ENCODE results near the gene SUMO3.
A peak's percentile ranks its signal among the peaks of the same experiment; 100 is the strongest.

Gene SUMO3

DNA sequence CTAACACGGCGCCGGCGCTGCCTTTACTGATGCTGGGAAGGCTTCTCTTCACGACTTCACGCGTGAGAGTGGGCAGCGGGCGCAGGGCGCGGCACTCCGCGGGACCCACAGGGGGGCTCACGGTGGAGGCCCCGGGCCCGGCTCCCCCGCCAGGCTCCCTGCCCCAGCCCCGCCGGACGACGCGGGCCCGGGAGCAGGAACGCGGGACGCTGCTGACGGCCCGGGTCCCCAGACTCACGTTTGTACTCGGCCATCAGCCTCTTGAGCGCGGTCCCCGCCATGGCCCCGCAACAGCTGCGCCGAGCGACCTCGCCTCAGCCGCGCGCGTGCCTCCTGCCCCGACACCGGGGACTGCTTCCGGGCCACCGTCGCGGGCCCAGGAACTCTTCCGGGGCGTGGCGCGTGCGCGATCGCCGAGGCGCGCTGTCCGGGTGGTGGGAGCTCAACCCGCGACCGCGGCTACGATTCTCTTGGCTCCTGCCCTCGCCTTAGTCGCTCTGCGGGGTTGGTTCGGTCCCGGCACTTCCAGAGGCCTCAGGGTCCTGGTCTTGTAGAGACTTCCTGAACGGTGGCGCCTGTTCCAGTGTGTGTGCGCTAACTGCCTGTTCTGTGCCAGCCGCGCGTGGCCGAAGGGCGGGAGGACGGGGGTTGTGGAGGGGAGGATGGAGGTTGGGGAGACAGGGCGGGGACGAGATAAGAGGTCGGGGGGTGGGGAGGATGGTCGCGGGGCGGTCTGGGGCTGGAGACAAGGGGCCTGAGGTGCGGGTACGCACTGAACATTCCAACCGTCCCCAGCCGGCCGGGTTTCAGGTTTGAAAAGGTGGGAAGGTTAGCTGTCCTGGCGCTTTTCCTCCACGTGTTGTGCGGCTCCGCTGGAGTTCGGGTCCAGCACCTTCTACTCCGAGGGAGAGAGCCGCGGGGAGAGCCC is 16.1 kb downstream of the SUMO3 start, which contains the start of gene UBE2G2:
Gene UBE2G2 (minus strand): TSS at position 353 of the 928 bp plus-strand sequence. CDS start 72 bp downstream, at position 281.
- peak; percentile 67 for DNase-seq

- peak; percentile 9 for DNase-seq
Measured at GRCh38 chr21:44800971-44801467, 16.8 kb downstream of the SUMO3 start.

DNA sequence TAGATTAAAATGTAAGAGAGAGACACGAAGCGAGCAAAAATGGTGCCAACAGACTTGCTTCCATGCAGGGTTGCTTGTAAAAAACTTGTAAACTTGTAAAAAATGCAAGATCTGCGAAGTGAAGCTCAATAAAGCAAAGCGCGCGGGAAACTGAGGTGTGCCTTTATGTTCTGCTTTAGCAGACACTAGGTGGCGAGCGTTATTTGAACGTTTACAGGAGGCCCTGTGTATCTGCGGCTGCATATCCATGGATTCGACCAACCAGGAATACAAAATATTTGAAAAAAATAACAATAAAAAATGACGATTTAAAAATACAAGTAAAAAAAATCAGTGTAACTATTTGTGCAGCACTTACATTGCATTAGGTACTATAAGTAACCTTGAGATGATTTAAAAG is 17.8 kb downstream of the SUMO3 start:
- no peak for DNase-seq

- DNase-seq: no peak
Measured at GRCh38 chr21:44799646-44800045, 18.2 kb downstream of the SUMO3 start.

GRCh38 chr21:44797775-44798174 is 20.1 kb downstream of the SUMO3 start:
- DNase-seq: no peak

DNA sequence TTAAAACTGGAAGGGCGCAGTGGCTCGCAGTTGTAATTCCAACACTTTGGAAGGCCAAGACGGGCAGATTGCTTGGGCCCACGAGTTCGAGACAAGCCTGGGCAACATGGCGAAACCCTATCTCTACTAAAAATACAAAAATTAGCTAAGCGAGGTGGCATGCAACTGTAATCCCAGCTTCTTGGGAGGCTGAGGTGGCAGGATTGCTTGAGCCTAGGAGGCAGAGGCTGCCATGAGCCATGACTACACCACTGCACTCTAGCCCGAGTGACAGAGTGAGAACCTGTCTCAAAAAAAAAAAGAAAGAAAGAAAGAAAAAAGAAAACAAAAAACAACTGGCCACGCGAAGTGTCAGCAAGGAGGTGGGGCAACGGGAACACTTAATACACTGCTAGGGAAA is 22.5 kb downstream of the SUMO3 start:
- DNase-seq: no peak

GRCh38 chr21:44793592-44794374 is 24.1 kb downstream of the SUMO3 start:
- DNase-seq: no peak

DNA sequence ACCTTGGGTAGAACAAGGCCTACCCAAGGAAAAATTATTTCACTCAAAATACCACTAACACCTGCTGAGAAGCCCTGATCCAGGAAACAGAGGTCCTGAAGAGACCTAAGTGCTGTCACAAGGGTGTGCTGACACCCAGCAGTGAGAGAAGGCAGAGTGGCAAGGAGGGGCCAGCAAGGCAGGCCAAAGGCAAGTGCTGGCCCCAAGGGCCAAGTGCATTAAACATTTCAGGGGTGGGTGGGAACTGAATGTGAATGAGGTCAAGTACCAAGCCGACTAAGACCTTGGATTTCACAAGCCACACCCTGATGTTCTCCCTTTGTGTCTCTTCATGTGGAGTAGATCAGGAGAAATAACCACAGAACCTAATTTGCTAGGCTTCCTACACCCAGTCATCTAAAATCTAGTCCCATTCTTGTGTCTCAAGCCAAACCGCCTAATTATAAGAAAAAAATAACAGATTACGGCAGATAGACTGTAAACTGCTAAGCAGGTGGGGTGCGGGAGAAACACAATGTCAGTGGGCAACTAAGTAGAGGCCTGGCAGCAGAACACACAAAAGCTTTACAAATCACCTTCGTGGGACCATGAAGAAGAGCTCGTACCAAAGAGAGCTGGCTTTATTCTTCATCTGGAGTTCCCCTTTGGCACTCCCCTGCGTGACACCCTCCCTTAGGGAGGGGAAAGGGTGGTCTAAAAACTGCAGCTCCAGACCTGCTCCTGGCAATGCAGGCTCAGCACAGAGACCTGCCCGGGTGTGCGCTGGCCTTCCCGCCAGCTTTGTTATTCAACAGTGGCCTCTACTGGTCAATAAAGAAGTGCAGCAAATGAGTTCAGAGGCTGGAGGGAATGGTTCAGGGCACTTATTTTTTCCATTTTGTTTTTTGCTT is 24.9 kb downstream of the SUMO3 start:
- peak; percentile 73 for DNase-seq

GRCh38 chr21:44791993-44792392 is 25.9 kb downstream of the SUMO3 start:
- no peak for DNase-seq

DNA sequence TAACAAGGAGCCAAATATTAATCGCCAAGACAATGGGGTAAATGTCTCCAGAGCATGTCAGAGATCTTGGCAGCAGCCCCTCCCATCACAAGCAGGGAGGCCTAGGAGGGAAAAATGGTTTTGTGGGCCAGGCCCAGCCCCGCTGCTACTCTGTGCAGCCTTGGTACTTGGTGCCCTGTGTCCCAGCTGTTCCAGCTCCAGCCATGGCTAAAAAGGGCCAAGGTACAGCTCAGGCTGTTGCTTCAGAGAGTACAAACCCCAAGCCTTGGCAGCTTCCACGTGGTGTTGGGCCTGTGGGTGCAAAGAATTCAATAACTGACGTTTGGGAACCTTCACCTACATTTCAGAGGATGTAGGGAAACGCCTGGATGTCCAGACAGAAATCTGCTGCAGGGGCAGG is 26.6 kb downstream of the SUMO3 start:
- DNase-seq: no peak

GRCh38 chr21:44790368-44790767 is 27.5 kb downstream of the SUMO3 start:
- DNase-seq: no peak

DNA sequence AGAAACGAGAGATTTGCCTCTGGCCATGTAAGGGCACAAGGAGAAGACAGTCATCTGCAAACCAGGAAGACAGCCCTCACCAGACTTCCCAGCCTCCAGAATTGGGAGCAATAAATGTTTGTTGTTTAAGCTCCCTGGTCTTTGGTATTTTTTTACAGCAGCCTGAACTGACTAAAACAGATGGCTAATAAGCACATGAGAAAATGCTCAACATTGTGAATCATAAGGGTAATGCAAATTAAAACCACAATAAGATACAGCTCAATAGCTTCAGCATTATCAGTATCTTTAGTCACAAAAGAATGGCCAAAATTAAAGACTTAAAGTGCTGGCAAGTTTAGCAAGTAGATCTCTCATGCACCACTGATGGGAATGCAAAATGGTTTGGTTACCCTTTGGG is 28.0 kb downstream of the SUMO3 start:
- DNase-seq: no peak

DNA sequence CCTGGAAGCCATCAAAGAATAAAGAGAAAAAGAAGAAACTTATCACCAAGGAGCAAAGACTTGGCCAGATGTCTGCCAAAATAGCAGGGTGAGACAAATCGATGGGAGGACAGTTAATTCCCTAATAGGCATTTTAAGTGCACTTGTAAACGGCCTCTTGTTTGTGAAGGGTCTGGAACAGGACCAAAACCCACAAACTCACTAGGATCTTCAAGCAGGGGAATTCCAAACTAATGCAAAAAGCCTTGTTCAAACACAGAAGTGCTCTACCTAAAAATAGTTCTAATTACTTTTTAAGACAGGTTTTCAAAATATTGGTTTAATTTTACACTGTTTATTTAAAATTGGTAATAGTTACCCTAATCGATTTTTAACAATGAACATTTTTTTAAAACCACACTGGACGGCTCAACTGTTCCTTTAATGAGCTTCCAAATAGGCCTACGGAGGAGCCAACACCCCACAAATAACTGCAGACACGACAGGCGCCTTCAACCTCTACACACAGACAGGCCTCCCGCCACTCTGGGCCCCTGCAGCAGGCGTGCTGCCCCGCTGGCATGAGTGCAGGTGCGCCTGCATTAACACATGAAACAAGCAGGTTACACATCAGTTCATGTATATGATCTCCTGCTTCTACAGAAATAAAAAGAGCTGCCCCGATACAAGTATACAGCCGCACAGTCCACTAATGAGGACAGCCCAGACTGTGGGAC is 32.1 kb downstream of the SUMO3 start:
- peak; percentile 99 for DNase-seq

GRCh38 chr21:44784810-44785209 is 33.1 kb downstream of the SUMO3 start:
- no peak for DNase-seq

DNA sequence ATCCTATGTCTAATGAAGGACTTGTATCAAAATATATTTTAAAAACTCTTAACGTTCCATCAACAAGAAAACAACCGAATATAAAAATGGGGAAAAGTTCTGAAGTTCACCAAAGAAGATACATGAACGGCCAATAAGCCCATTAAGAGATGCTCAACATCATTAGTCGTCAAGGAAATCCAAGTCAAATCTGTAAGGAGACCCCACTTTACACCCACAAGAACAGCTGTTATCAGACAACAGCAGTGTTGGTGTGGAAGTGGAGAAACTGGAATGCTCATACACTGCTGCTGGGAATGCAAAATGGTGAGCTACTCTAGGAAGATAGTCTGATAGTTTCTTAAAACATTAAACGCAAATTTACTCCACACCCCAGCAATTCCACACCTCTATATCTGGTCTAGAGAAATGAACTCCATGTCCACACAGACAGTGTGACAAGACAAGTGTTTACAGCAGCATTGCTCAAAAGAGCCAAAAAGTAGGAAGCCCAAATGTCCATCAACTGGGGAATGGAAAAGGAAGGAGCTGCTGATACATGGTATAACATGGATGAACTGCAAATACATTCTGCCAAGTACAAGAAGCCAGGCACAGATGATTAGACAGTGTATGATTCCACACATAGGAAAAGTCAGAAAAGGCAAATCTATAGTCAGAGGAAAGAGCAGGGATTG is 34.7 kb downstream of the SUMO3 start:
- DNase-seq: no peak

DNA sequence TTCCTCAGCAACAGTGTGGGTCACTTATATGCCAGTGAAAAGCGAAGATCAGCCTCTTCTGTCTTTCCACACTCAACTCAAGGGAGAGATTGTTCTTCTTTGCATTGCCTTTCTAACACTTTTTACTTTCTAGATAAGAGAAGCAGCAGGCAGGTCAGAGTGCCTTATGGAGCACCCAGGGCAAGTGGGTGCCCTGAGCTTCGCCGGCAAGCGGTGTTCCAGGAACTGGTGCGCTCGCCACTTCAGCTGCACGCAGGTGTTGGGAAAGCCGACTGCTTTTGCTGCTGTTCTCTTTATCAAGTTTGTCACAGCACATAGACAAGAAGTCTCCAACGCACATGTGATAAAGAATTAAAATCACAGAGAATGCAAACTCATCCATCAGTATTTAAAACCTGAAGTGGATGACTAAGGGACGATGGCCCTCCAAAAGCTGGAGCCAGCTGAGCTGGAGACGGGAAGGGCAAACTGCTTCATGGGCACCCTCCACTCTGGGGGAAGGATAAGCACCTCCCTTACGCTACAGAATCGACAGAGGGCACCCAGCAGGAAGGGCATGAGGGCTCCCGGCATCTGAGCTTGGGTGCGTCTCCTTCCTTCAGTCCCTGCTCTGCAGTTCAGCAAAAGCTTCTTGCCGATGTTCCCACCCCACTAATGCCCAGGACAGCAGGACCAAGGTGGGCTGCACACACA is 36.9 kb downstream of the SUMO3 start:
- DNase-seq: peak; percentile 30

- no peak for DNase-seq
Measured at GRCh38 chr21:44780137-44780502, 37.7 kb downstream of the SUMO3 start.

- peak; percentile 21 for DNase-seq
Measured at GRCh38 chr21:44779417-44780136, 38.3 kb downstream of the SUMO3 start.

- DNase-seq: no peak
Measured at GRCh38 chr21:44778983-44779382, 38.9 kb downstream of the SUMO3 start.

GRCh38 chr21:44778499-44778911 is 39.4 kb downstream of the SUMO3 start:
- no peak for DNase-seq
